GM21737 (cell line): Measurements from ENCODE around the gene MPV17L2.
A peak's percentile ranks its signal among the peaks of the same experiment; 100 is the strongest.

ENCODE experiments used
- ATAC-seq: cut with Tn5 transposase; IDR thresholded peaks from one replicate; pipeline ENCODE4 v1.9.1; 2021; ENCODE audit warnings: mild to moderate bottlenecking, moderate library complexity; ENCODE audit not compliant: unreplicated experiment

Gene MPV17L2

DNA sequence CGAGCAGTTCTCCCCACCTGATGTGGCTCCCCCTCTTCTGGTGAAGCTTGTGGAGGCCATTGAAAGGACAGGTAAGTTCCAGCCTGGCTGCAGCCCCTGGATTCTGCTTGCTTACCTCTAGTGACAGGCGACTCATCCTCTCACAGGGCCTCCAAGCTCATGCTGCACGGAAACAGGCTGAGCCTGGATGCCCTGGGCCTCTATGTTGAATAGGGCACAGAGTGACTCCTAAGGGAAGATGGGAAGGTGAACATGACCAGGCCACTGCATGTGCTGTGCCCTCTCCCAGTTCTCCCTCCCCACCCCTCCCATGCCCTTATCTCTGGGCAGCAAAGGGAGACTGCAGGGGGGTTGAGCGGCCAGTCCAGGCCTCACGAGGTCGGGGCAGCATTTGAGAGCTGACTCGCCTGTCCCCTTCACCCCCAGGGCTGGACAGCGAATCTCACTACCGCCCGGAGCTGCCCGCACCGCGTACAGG lies 32.5 kb upstream of the MPV17L2 start:
- no peak for ATAC-seq

DNA sequence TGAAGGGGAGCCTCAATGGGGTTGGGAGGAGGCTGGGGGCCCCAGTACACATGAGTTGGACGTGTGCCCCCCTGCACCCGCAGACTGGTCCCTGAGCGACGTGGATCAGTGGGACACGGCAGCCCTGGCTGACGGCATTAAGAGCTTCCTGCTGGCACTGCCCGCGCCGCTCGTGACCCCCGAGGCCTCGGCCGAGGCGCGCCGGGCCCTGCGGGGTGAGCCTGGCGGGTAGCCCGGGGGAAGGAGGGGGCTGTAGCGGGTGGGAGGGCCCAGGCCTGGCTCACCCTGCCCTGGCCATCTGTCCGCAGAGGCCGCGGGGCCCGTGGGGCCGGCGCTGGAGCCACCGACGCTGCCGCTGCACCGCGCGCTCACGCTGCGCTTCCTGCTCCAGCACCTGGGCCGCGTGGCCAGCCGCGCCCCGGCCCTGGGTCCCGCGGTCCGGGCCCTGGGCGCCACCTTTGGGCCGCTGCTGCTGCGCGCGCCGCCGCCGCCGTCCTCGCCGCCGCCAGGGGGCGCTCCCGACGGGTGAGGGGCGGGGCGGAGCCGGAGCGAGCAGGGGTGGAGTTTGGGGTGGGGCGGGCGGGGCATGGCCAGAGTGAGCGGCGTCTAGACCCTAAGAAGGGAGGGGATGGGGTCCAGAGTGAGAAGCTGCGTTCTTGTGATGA lies 31.9 kb upstream of the MPV17L2 start:
- peak; percentile 62 for ATAC-seq

GRCh38 chr19:18161636-18162002 lies 31.4 kb upstream of the MPV17L2 start:
- peak; percentile 9 for ATAC-seq

GRCh38 chr19:18164072-18164471 lies 28.9 kb upstream of the MPV17L2 start:
- no peak for ATAC-seq

GRCh38 chr19:18165794-18166544 lies 27.0 kb upstream of the MPV17L2 start:
- no peak for ATAC-seq

GRCh38 chr19:18167011-18167410 lies 26.0 kb upstream of the MPV17L2 start:
- ATAC-seq = no peak

- no peak for ATAC-seq
Observed at GRCh38 chr19:18167975-18168645, 24.9 kb upstream of the MPV17L2 start.

DNA sequence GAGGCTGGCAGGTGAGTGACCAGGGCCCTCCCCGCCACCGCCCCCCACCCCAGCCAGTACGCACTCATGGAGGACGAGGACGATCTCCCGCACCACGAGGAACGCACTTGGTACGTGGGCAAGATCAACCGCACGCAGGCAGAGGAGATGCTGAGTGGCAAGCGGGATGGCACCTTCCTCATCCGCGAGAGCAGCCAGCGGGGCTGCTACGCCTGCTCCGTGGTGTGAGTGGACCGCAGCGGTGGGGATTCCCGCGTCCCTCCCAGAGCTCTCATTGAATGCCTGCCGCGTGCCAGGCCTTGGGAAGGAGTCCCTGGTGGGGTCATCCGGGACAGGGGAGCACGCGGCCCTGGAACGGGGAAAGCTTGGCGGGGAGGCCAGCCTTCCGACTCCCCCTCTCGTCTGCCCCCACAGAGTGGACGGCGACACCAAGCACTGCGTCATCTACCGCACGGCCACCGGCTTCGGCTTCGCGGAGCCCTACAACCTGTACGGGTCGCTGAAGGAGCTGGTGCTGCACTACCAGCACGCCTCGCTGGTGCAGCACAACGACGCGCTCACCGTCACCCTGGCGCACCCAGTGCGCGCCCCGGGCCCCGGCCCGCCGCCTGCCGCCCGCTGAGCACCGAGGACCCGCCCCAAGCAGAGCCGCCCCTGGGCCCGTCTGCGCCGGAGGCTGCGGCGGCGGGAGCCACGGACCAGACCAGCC lies 24.2 kb upstream of the MPV17L2 start:
- no peak for ATAC-seq

- ATAC-seq = no peak
Observed at GRCh38 chr19:18170714-18171255, 22.2 kb upstream of the MPV17L2 start.

DNA sequence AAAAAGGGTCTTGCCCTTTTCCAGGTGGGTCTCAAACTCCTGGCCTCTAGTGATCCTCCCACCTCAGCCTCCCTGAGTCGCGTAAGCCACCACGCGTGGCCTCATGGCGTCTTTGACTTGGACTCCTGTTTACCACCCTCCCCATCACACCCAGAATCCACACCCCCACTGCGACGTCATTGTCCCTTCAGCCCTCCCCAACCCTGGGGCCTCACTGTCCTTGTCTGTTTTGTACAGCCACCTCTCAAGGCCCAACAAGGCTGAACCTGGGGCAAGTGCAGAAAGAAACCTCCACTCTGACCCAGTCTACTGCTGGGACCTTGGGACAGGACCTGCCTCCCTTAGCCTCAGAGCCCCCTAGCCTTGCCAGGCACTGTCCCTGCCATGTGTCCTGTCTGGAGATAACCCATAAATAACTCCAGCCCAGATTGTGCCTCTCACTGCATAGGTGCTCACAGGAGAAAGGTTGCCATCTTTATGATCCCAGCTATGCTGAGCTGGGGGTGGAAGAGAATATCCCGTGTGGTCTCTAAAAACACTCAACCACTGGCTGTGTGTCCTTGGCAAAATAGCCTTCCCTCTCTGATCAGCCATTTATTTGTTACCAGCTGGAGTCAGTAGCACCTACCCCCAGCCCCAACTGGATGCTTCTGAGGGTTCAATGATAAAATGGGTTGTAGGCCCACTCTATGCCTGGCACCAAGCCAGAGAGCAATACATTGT lies 21.3 kb upstream of the MPV17L2 start:
- no peak for ATAC-seq

DNA sequence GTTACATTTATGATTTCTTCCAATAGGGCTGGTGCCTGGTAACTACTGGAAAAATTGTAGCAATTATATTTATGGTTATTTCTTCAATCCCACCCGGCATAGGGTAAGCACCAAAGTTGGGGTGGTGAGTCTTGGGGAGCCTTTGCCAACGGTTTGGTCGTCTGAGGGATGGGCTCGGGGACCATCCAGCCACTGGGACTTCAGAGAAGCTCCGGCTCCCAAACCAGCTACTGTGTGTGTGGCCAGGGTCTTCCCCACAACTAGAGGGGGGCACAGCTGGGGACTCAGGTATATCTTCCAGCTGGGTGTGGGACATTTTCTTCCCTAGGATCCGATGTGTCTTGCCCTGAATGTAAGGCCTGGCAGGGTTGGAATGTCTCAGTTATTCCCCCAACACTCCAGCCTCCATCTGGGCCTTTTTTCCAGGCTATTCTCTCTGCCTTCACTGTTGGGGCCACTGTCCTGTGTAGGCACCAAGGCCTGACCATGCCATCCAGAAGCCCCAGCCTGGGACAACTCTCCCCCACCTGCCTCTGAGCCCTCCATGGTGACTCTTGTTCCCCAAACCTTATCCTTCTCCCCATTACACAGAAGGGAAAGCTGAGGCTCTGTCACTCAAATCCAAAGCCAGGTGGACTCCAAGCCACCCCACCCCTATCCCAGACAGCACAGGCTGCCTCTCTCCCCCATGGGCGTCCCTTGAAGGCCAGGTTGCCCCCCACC lies 20.5 kb upstream of the MPV17L2 start:
- no peak for ATAC-seq

DNA sequence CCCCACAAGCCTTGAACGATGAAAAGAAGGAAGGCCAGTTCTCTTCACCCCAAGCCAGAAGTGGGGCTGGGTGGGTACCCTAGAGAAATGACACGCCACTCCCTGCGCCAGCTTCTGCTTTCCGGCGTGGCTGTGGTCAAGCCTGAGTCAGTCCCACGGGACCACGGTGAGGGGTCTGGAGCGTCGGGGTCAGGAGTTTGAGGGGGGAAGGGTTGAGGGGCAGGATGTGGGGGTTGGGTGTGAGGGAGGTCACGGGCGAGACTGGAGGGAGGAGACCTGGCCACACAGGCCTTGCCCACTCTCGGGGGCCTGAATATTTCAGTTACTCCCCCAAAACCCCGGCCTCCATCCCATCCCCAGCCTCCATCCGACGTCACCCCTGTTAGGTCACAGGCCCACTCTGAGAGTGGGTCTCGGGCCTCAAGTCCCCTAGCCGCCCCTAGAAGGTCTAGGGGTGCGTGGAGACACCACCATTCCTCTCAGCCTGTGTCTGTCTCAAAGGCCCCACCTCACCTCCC lies 19.9 kb upstream of the MPV17L2 start:
- peak; percentile 4 for ATAC-seq

DNA sequence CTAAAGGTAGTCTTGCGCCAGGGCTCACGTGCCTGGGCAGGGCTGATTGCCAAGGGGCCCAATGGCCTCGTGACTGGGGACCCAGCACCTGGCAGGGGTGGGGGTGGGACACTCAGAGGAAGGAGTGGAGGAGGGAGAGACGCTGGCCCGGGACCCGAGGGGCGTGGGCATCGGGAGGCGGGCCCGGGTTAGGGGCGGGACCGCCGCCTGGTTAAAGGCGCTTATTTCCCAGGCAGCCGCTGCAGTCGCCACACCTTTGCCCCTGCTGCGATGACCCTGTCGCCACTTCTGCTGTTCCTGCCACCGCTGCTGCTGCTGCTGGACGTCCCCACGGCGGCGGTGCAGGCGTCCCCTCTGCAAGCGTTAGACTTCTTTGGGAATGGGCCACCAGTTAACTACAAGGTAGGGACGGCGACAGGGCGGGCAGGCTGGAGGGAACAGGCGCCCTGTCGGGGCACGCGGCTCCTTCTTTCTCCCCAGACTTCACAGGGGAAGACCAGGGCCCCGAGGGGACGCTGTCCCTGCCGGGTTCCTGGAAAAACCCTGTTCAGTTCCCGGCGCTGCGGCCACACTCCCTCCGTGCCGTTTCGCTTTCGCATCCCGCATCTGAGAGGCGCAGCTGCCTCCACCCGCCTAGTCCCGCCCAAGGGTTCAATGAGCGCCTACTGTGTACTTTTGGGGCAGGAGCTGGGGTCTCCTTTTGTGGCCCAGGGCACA lies 19.3 kb upstream of the MPV17L2 start, which contains the start of gene IFI30:
Gene IFI30 (plus strand): TSS at position 242 of the 717 bp plus-strand sequence. CDS start 29 bp downstream, at position 271.
- peak; percentile 42 for ATAC-seq

GRCh38 chr19:18174983-18175382 lies 18.0 kb upstream of the MPV17L2 start:
- ATAC-seq = no peak

DNA sequence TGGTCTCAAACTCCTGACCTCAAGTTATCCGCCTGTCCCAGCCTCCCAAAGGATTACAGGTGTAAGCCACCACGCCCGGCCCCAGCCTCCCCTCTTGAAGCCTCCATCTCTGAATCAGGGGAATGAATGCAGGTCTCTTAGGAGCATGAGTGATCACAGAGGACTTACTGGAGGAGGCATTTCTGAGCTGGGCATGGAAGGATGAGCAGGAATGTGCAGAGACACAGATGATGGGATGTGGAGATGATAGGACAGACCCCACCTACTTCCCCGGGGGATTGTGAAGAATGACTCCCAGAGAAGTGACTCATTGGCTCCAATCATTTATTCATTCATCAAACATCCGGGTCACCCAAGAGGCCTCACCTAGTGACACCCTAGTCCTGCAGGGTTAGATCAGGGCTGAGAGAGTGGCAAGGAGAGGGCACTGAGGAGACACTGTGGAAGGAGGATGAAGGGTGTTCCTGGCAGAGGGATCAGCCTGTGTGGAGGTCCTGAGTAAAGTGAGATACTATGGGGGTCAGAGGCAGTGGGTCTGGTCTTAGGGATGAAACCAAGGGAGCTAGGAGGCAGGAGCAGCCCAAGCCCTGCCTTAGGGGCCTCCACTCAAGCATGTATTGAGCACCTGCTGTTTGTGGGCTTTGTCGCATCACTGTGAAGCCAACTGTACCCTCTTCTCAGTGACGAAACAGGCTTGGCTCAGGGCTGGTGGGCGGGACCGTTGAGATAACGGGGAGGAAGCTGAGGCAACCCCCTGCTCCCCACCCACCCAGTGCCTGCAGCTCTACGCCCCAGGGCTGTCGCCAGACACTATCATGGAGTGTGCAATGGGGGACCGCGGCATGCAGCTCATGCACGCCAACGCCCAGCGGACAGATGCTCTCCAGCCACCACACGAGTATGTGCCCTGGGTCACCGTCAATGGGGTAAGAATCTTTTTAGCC lies 16.4 kb upstream of the MPV17L2 start:
- no peak for ATAC-seq

GRCh38 chr19:18179957-18180356 lies 13.1 kb upstream of the MPV17L2 start:
- no peak for ATAC-seq

DNA sequence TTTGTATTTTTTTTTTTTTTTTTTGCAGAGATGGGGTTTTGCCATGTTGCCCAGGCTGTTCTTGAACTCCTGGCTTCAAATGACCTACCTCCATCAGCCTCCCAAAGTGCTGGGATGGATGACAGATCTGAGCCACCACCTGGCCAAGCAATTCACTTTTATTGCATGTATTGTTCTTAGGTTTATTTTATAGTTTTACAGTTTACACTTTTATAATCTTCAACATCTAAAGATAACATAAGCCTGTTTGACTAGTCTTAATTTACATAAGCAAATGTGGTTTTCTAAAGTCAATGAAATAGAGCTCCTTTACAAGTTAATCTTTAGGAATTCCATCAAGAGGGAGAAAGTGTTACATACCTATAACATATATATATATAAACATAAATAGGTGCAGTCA lies 9.5 kb upstream of the MPV17L2 start:
- no peak for ATAC-seq

DNA sequence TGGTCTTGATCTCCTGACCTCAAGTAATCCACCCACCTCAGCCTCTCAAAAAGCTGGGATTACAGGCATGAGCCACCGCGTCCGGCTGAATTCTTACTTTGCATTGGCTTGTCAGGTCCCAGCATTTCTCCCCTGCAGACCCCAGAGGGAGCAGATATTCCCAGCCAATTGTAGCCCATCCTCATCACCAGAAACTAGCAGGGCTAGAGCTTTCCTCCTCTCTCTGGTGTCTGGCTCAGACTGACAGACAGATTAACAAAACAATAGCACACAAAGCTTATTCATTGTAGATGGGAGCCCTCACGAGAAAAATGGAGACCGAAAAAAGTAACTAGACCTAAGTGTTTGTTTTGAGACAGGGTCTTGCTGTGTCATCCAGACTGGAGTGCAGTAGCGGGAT lies 7.5 kb upstream of the MPV17L2 start:
- ATAC-seq = no peak
